Activated naive CD4-positive, alpha-beta T cell treated with anti-CD3 and anti-CD28 coated beads, Interleukin-2, amount 10 ng/mL, durations not matched to agents 7 days and 5 days (primary cell): ENCODE data around the gene B3GAT3.
"Not testable (repeated sequence)": the region's sequence is repeated elsewhere in the genome, so short reads cannot be mapped to it uniquely, and the experiment has no call there.

Experiments
- CTCF ChIA-PET: fragments of 350-600 bp; sonication (Branson Sonifier 250); formaldehyde crosslinking; loops from one replicate; lab custom pipeline; 2021; ENCODE audit warnings: antibody characterized with exemption; lab: Charles Lee
- DNase-seq: peaks from one replicate; pipeline ENCODE4 v3.0.0-alpha.2; 2020
- H3K27ac Mint-ChIP-seq: one replicate; pipeline ENCODE4 v1.8.0; 2021; ENCODE audit warnings: mild to moderate bottlenecking, moderate library complexity, mixed read lengths
- H3K27me3 Mint-ChIP-seq: one replicate; pipeline ENCODE4 v1.8.0; 2021; ENCODE audit warnings: mild to moderate bottlenecking, mixed read lengths
- H3K36me3 Mint-ChIP-seq: one replicate; pipeline ENCODE4 v1.8.0; 2021; ENCODE audit warnings: mixed read lengths
- H3K4me1 Mint-ChIP-seq: one replicate; pipeline ENCODE4 v1.8.0; 2021; ENCODE audit warnings: mixed read lengths
- H3K4me3 Mint-ChIP-seq: one replicate; pipeline ENCODE4 v1.8.0; 2021; ENCODE audit warnings: mild to moderate bottlenecking, moderate library complexity, mixed read lengths
- H3K9me3 Mint-ChIP-seq: one replicate; pipeline ENCODE4 v1.8.0; 2021; ENCODE audit warnings: mixed read lengths

Gene B3GAT3

DNA sequence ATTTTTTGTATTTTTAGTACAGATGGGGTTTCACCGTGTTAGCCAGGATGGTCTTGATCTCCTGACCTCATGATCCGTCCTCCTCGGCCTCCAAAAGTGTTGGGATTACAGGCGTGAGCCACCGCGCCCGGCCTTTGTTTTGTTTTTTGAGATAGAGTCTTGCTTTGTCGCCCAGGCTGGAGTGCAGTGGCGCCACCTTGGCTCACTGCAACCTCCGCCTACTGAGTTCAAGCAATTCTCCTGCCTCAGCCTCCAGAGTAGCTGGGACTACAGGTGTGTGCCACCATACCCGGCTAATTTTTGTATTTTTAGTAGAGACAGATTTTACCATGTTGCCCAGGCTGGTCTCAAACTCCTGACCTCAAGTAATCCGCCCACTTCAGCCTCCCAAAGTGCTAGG lies 28.5 kb upstream of the B3GAT3 start:
- peaks cover 20% of the 10 kb centered on the region for H3K36me3 Mint-ChIP-seq
- DNase-seq, H3K9me3 Mint-ChIP-seq, H3K4me3 Mint-ChIP-seq, H3K27me3 Mint-ChIP-seq: not testable (repeated sequence)
- H3K27ac Mint-ChIP-seq = peak overlapping the region; percentile 64
- CTCF ChIA-PET = interaction anchor here (1.5 to 3.2 kb wide), 2 partner anchors 14 to 58 kb away, joined by 6 to 11 read pairs; partner anchors contain the start of genes C11orf98, CSKMT and TUT1
- peaks cover 46% of the 10 kb centered on the region for H3K4me1 Mint-ChIP-seq

DNA sequence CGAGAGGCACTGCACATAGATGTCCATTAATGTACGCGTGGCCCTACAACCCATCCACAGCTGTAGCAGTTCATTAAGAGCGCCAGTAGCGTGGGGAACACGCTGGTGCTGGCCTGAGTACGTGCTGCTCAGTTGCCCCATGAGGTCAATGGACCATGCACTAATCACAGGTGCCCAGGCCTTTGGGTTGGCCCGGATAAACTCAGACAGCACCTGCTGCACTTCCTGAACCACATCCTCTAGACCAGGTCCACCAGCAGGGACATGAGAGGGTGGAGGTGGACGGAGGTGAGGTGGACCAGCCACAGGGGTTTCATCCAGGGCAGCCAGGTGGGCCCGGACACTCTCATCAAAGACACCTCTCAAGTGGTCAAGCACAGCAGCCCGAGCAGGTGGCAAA lies 27.7 kb upstream of the B3GAT3 start:
- Mint-ChIP-seq H3K4me1 (peaks cover 47% of the 10 kb centered on the region), H3K36me3 (peaks cover 23% of the 10 kb centered on the region), H3K9me3 (no peaks in the 10 kb centered on the region), H3K4me3 (no peak overlapping the region), H3K27me3 (peaks cover 3% of the 10 kb centered on the region), H3K27ac (no peak overlapping the region)
- no peak for DNase-seq
- CTCF ChIA-PET = interaction anchor here (1.1 to 3.2 kb wide), 3 partner anchors 9 to 38 kb away, joined by 4 to 11 read pairs (median 5); partner anchors contain the start of genes C11orf98 and CSKMT

DNA sequence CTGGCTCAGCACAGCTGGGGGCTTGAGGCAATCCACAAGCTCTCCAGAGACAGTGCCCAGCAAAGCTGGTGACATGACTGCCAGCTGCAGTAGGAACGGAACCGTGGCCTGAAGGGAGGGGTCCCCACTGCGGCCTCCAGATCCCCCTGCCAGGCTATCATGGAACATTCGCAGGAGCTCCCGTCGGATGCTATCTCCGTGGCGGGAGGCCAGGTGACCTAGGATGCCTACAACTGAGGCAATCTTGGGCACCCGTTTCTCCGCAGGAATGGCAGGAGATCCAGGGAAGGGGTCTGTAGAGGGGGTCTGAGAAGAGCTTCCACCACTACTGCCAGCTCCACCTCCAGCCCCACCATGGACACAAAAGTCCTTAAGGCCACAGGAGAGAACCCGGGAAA lies 27.2 kb upstream of the B3GAT3 start:
- Mint-ChIP-seq H3K4me3 (no peak overlapping the region), H3K36me3 (peaks cover 27% of the 10 kb centered on the region), H3K27me3 (peaks cover 3% of the 10 kb centered on the region), H3K9me3 (no peaks in the 10 kb centered on the region), H3K27ac (no peak overlapping the region), H3K4me1 (peaks cover 47% of the 10 kb centered on the region)
- DNase-seq = no peak
- CTCF ChIA-PET = interaction anchor here (1.1 to 3.2 kb wide), 3 partner anchors 8 to 37 kb away, joined by 4 to 11 read pairs (median 5); partner anchors contain the start of genes C11orf98 and CSKMT

DNA sequence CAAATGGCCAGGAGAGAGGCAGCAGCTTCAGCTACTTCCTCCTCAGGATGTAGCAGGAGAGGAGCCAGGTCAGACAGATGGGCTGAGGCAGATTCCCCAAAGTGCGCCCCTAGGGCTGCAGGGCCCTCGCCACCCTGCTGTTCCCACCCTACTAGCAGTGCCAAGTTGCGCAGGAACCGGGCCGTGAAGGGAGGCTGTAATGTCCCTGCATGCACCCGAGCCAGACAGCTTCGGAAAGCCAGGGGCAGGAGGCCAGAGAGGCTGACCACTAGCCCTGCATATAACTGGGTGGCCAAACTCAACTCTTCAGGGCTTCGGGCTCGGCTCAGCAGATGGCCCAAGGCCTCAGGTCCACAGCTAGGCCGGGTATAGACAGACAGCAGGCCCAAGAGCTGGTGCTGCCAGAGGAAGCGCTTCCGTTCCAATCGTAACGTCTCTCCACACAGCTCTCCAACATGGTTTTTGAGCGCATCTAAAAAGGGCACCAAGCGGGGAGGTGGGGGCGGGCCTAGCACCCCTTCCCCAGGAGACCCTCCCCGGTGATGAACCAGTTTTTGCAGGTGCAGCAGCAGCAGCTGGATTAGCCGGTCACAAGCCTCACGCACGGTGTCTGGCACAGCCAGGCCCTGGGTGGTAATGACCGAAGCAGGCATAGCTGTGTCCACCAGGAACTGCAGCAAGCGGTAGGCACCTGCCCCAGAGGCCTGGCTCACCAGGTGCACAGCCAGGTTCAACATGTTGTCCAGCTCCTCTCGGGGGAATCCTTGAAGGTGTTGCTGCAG lies 26.6 kb upstream of the B3GAT3 start:
- peaks cover 26% of the 10 kb centered on the region for H3K36me3 Mint-ChIP-seq

DNA sequence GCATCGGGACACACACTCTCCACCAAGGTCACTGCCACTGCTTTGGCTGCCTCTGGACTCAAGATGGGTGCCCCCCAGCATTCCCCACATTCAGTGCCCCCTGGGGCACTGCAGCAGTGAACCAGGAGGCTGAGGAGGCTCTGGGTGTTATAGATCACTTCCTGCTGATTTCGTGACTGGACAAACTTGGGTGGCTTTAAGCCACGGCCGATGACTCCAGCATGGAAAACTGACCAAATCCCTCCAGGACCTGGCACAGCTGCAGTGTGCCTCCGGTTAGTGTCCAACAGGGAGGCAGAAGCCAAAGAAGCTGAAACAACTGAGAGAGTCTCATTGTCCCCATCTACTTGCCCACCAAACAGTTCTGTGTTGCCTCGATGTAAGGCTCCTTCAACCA lies 25.8 kb upstream of the B3GAT3 start:
- Mint-ChIP-seq H3K9me3 (no peaks in the 10 kb centered on the region), H3K4me1 (peaks cover 45% of the 10 kb centered on the region), H3K27ac (peak overlapping the region; percentile 54), H3K27me3 (no peaks in the 10 kb centered on the region), H3K36me3 (peaks cover 29% of the 10 kb centered on the region), H3K4me3 (no peak overlapping the region)
- CTCF ChIA-PET = no interaction called here
- no peak for DNase-seq

More for the DNA sequence above, 26.6 kb upstream of the B3GAT3 start:
- no peaks in the 10 kb centered on the region for H3K9me3 Mint-ChIP-seq
- peaks cover 43% of the 10 kb centered on the region for H3K4me1 Mint-ChIP-seq
- CTCF ChIA-PET = interaction anchor here (1.4 to 3.2 kb wide), 2 partner anchors 16 to 37 kb away, joined by 5 to 11 read pairs; partner anchors contain the start of genes C11orf98 and CSKMT
- DNase-seq = no peak
- H3K27me3 Mint-ChIP-seq = peaks cover under 1% of the 10 kb centered on the region
- H3K27ac Mint-ChIP-seq = peak overlapping the region; percentile 54
- H3K4me3 Mint-ChIP-seq = no peak overlapping the region

DNA sequence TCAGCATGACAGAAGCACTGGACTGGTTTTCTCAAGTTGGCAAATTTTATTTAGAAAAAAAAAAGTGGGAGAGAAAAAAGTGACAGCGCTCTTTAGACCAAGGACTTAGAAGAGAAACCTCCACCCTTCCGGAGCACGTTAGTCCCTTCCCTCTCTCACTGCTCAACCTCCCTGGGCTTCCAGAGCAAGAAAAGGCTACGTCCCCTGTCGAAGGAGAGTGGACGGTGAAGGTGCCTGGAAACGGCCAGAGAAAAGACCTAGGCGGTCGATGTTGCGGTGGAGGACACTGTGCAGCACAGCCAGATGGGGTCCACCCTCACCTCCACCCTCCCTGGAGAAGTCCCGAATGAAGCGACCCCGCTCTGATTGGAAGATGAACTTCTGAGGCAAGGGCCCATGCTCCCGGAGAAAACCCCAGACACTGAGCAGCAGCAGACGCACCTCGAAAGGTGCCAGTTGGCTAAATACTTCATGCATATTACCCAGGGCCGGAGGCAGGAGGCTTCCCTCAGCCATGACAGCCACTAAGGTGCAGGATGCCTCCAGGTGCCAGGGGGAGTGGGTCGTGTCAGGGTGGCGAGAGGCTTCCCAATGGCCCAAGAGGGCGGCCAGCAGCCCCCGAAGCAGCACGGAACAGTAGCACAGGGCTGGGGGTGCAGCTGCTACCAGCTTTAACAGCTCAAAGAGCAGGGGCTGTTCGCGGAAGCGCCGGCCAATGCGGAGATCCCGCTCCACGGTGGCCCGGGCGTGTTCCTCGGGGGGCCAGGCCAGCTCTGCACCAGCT lies 25.2 kb upstream of the B3GAT3 start:
- peaks cover 30% of the 10 kb centered on the region for H3K36me3 Mint-ChIP-seq
- no peaks in the 10 kb centered on the region for H3K27me3 Mint-ChIP-seq
- H3K9me3 Mint-ChIP-seq = no peaks in the 10 kb centered on the region
- CTCF ChIA-PET = interaction anchor here (0.6 to 1.3 kb wide), 3 partner anchors 18 to 54 kb away, joined by 3 to 4 read pairs (median 3); partner anchors contain the start of genes C11orf98 and CSKMT
- peak overlapping the region; percentile 97 for H3K27ac Mint-ChIP-seq
- DNase-seq = no peak
- H3K4me3 Mint-ChIP-seq = peak overlapping the region; percentile 97
- H3K4me1 Mint-ChIP-seq = peaks cover 42% of the 10 kb centered on the region

DNA sequence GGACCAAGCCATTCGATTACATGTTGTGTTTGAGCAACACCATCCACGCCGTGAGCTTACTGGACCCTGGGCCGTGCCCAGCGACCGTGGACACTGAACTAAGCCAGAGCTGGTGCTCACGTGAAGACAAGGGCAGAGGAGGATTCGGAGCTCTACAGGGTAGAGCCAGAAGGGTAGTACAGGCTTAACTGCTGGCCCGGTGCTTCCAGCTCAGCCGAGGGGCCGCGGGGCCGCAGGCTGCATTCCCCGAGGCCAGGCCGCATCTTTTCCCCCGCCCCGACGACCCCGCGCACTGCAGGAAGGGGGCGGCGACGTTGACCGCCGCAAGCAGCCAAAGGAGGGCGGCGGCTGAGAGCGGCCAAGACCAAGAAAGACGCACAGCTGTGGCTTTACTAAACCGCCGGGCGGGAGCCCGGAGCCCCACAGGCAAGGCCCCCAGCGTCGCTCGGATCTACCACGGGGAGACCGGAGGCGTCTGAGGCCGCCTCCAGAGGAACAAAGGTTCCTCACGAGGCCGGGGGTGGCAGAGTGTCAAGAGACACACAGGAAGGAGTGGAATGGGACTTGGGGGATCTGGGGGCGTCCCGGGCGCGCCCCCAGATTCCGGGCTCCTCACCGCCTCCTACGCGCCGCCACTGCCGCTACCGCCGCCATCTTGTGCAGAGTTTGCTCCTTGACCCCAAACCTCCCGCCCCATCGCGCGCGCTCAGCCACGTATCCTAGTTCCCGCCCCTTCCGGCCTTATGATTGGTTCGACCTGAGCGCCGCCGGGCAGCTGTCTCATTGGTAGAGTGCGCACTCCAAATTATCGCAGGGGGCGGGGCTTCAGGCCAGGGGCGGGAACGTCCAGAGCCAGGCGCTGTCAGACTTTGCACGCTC lies 24.4 kb upstream of the B3GAT3 start, which contains the start of gene GANAB:
Gene GANAB (minus strand): TSS at position 668 of the 879 bp plus-strand sequence. CDS start 14 bp downstream, at position 654.
- peak within 1 kb of the TSS; percentile 97 for H3K27ac Mint-ChIP-seq
- peaks cover 30% of the 10 kb centered on the region for H3K36me3 Mint-ChIP-seq
- peak; percentile 100 for DNase-seq
- peak within 1 kb of the TSS; percentile 97 for H3K4me3 Mint-ChIP-seq
- CTCF ChIA-PET = interaction anchor here (1.2 to 1.3 kb wide), 2 partner anchors 19 to 53 kb away, joined by 3 to 4 read pairs; partner anchors contain the start of genes C11orf98 and CSKMT
- peaks cover 46% of the 10 kb centered on the region for H3K4me1 Mint-ChIP-seq
- no peaks in the 10 kb centered on the region for H3K27me3 Mint-ChIP-seq
- H3K9me3 Mint-ChIP-seq = no peaks in the 10 kb centered on the region

DNA sequence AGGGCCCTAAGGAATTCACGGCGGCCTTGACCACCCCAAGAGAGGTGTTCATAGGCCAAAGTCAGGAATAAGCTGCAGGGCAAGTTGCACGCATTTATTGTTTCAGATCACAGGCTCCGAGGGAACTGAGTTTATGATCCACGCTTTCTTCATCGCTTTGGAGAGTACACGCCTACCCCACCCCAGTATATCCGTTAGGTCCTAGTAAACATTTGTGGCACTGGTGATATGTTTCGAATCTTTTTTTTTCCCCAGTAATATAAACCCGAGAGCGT lies 23.8 kb upstream of the B3GAT3 start:
- peak overlapping the region; percentile 97 for H3K4me3 Mint-ChIP-seq
- CTCF ChIA-PET = no interaction called here
- DNase-seq = no peak
- H3K4me1 Mint-ChIP-seq = peaks cover 48% of the 10 kb centered on the region
- no peaks in the 10 kb centered on the region for H3K9me3 Mint-ChIP-seq
- H3K36me3 Mint-ChIP-seq = peaks cover 32% of the 10 kb centered on the region
- H3K27me3 Mint-ChIP-seq = no peaks in the 10 kb centered on the region
- peak overlapping the region; percentile 97 for H3K27ac Mint-ChIP-seq

DNA sequence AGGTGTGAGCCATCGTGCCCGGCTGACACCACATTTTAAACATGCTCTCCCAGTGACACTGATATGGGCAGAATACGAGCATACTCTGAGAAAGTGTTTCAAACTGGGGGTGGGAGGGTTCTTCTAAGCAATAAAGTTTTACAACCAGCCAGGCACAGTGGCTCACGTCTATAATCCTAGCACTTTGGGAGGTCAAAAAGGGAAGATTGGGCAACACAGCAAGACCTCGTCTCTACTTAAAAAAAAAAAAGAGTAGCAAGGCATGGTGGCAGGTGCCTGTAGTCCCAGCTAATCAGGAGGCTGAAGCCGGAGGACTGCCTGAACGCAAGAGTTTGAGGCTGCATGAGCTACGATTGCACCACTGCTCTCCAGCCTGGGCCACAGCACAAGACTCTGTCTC lies 22.4 kb upstream of the B3GAT3 start:
- H3K4me3 Mint-ChIP-seq = peak overlapping the region; percentile 37
- DNase-seq = no peak
- CTCF ChIA-PET = interaction anchor here (1.1 kb wide), 1 partner anchor 250 kb away, joined by 4 read pairs; no protein-coding TSS in a partner anchor
- H3K36me3 Mint-ChIP-seq = peaks cover 31% of the 10 kb centered on the region
- no peaks in the 10 kb centered on the region for H3K9me3 Mint-ChIP-seq
- H3K27ac Mint-ChIP-seq = peak overlapping the region; percentile 62
- no peaks in the 10 kb centered on the region for H3K27me3 Mint-ChIP-seq
- peaks cover 54% of the 10 kb centered on the region for H3K4me1 Mint-ChIP-seq

DNA sequence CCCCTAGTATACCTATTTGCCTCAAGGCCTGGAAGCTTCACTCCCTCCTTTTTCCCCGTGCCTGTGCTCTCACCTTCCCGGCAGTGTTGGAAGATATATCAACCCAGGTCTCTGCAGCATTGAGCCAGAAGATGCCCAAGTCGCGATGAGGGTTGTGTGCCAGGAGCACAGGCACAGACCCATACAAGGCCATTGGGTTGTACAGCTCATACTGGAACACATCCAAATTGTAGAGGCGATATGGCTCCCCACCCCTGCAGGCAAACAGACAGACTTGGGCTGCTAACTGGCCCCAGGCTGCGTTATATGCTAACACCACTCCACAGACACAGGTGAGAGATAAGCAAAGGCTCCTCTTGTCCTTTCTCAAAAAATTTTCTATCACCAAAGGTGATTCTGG lies 10.7 kb upstream of the B3GAT3 start:
- Mint-ChIP-seq H3K4me1 (peaks cover 21% of the 10 kb centered on the region), H3K36me3 (peaks cover 70% of the 10 kb centered on the region), H3K9me3 (no peaks in the 10 kb centered on the region), H3K27ac (peak overlapping the region; percentile 15), H3K27me3 (no peaks in the 10 kb centered on the region), H3K4me3 (no peak overlapping the region)
- CTCF ChIA-PET = interaction anchor here (0.6 kb wide), 1 partner anchor 9 kb away, joined by 3 read pairs; no protein-coding TSS in a partner anchor
- DNase-seq = no peak

DNA sequence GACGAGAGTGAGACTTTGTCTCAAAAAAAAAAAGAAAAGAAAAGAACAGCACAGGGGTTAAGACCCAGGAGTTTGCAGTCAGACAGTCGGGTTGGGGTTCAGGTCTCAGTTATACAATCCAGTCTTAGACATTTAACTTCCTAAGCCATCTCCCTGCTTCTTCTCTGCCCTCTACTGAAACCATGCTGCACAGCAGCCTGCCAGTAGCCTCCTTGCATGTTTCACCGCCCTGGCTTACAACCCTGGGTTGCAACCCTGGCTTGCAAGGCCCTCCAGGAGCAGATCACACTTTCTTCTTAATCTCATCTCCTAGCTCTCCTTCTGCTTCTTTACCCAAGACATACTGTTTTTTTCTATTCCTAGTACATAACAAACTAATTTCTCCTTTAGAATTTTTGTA lies 5.9 kb upstream of the B3GAT3 start:
- H3K4me3 Mint-ChIP-seq = no peak overlapping the region
- DNase-seq = peak; percentile 44
- peak overlapping the region; percentile 34 for H3K27ac Mint-ChIP-seq
- CTCF ChIA-PET = interaction anchor here (1.5 kb wide), 1 partner anchor 35 kb away, joined by 8 read pairs; no protein-coding TSS in a partner anchor
- no peaks in the 10 kb centered on the region for H3K27me3 Mint-ChIP-seq
- peaks cover 62% of the 10 kb centered on the region for H3K36me3 Mint-ChIP-seq
- no peaks in the 10 kb centered on the region for H3K9me3 Mint-ChIP-seq
- no peaks in the 10 kb centered on the region for H3K4me1 Mint-ChIP-seq

DNA sequence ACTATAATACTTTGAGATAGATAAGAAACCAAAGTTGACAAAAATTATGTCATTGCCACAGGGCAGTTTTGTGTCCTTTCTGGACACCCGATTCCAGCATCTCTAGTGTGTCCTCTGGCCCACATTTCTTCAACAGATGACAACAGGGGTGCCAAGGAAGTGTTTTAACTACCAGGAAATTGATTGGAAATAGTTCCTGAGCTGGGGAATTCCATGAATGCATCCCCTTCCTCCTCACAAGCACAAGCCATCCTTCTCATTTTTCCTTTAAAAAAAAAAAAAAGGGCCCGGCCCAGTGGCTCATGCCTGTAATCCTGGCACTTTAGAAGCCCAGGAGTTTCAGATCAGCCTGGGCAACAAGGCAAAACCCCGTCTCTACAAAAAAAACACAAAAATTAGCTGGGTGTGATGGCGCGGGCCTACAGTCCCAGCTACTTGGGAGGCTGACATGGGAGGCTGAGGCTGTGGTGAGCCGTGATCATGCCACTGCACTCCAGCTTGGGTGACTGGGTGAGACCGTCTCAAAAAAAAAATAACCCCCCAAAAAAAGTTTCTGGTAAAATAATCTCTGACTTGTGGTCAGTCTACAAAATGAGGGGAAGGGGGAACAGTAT lies 797 bp upstream of the B3GAT3 start:
- CTCF ChIA-PET = interaction anchor here (0.6 to 1.5 kb wide), 4 partner anchors 31 to 72 kb away, joined by 3 to 4 read pairs (median 3); partner anchors contain the start of genes C11orf98, CSKMT and TUT1
- peak overlapping the region; percentile 80 for H3K4me3 Mint-ChIP-seq
- peaks cover 3% of the 10 kb centered on the region for H3K27me3 Mint-ChIP-seq
- peaks cover 44% of the 10 kb centered on the region for H3K36me3 Mint-ChIP-seq
- peaks cover 30% of the 10 kb centered on the region for H3K4me1 Mint-ChIP-seq
- no peaks in the 10 kb centered on the region for H3K9me3 Mint-ChIP-seq
- no peak for DNase-seq
- peak overlapping the region; percentile 97 for H3K27ac Mint-ChIP-seq
